Body of pancreas (tissue), 4 donors: ENCODE data around the gene CLEC9A.

ENCODE experiments used
- POLR2A ChIP-seq, 3 donors: fragments of 450-650 bp; IDR thresholded peaks; one replicate each; pipeline ENCODE4 v1.6.1; 2016; ENCODE audit warnings: antibody characterized with exemption in 3 of 3, mild to moderate bottlenecking in 2 of 3
- TF ChIP-seq, protein P1 (sequence below), 7 experiments: fragments of 450-650 bp in 4 of 7; fragments of 200-600 bp in 3 of 7; sonication (generic) in 3 of 7; IDR thresholded peaks; one replicate each; pipeline ENCODE4 v1.5.1; 2016 to 2019; ENCODE audit warnings: antibody characterized with exemption in 7 of 7

DNA sequence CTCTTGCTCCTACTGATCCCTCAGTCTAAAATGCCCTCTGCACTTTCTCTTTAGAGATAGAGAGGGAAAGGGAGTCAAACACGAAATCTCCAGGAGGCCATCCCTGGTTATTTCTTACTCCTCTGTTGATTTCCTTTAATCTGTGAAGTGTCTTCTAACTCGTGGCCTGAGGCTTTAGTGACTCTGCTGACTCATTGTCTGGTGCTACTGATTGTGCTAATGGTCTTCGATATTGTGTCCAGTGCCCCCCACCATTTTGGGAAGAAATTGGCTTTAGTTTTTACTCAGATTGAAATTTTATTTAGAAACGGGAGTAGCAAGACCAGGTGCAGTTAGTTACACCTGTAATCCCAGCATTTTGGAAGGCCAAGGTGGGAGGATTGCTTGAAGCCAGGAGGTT, 839 bp downstream of the CLEC9A start:
- TF ChIP-seq, protein P1, sequence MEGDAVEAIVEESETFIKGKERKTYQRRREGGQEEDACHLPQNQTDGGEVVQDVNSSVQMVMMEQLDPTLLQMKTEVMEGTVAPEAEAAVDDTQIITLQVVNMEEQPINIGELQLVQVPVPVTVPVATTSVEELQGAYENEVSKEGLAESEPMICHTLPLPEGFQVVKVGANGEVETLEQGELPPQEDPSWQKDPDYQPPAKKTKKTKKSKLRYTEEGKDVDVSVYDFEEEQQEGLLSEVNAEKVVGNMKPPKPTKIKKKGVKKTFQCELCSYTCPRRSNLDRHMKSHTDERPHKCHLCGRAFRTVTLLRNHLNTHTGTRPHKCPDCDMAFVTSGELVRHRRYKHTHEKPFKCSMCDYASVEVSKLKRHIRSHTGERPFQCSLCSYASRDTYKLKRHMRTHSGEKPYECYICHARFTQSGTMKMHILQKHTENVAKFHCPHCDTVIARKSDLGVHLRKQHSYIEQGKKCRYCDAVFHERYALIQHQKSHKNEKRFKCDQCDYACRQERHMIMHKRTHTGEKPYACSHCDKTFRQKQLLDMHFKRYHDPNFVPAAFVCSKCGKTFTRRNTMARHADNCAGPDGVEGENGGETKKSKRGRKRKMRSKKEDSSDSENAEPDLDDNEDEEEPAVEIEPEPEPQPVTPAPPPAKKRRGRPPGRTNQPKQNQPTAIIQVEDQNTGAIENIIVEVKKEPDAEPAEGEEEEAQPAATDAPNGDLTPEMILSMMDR (IDR thresholded peaks at IDR 0.05) = no peak
- no peak for TF ChIP-seq POLR2A (IDR thresholded peaks at IDR 0.05)
